CD4-positive, alpha-beta T cell (primary cell): ENCODE results near the gene MAPK11. TPM values are rescaled to one million over a fixed set of nuclear protein-coding genes. Genes with fewer than 3 reads are reported as not detected.

Experiments
- ATAC-seq: fragments of 200-7000 bp; cut with Tn5 transposase; one replicate; pipeline ENCODE4 v1.10.0; 2022; ENCODE audit warnings: mild to moderate bottlenecking; ENCODE audit not compliant: poor library complexity
- CTCF ChIA-PET: fragments of 350-600 bp; sonication (Branson Sonifier 250); formaldehyde crosslinking; loops from one replicate; lab custom pipeline; 2021; ENCODE audit warnings: antibody characterized with exemption, inconsistent platforms; lab: Charles Lee
- POLR2A ChIA-PET: fragments of 350-600 bp; sonication (Branson Sonifier 250); formaldehyde crosslinking; loops from one replicate; lab custom pipeline; 2021; ENCODE audit warnings: antibody characterized with exemption, inconsistent platforms; lab: Charles Lee
- DNase-seq, 14 experiments: peaks; one replicate each; pipeline ENCODE4 v3.0.0-alpha.2; 2013 to 2020; ENCODE audit warnings: mixed read lengths in 2 of 14
- H3K27ac ChIP-seq, 2 donors: one replicate each; pipeline versions ENCODE4 v1.5.1 to v1.7.0; 2013; ENCODE audit warnings: low read length in 2 of 2, low read depth in 1 of 2, mild to moderate bottlenecking in 1 of 2
- H3K27me3 ChIP-seq, 2 experiments: 1 replicate in 1 of 2; 2 replicates in 1 of 2; pipeline versions ENCODE4 v1.6.1 to v1.7.0; 2013; ENCODE audit warnings: low read length in 2 of 2, control low read depth in 1 of 2, mild to moderate bottlenecking in 1 of 2, moderate library complexity in 1 of 2; ENCODE audit not compliant: insufficient read depth in 2 of 2, control insufficient read depth in 1 of 2
- H3K36me3 ChIP-seq: one replicate; pipeline ENCODE4 v1.6.1; 2013; ENCODE audit warnings: low read length, control low read depth; ENCODE audit not compliant: insufficient read depth
- H3K4me1 ChIP-seq: one replicate; pipeline ENCODE4 v1.6.1; 2013; ENCODE audit warnings: low read length, control low read depth; ENCODE audit not compliant: insufficient read depth
- H3K4me3 ChIP-seq: one replicate; pipeline ENCODE4 v1.5.1; 2013; ENCODE audit warnings: mild to moderate bottlenecking, low read length, moderate library complexity
- H3K9me3 ChIP-seq, 2 experiments: 1 replicate in 1 of 2; 2 replicates in 1 of 2; pipeline versions ENCODE4 v1.6.1 to v1.7.0; 2013; ENCODE audit warnings: low read length in 2 of 2, mild to moderate bottlenecking in 2 of 2, control low read depth in 1 of 2, moderate library complexity in 1 of 2; ENCODE audit not compliant: control insufficient read depth in 1 of 2, insufficient read depth in 1 of 2
- H3K27ac Mint-ChIP-seq: one replicate; pipeline ENCODE4 v1.8.0; 2020; ENCODE audit warnings: mixed read lengths
- H3K27me3 Mint-ChIP-seq: one replicate; pipeline ENCODE4 v1.8.0; 2021; ENCODE audit warnings: mixed read lengths
- H3K36me3 Mint-ChIP-seq: one replicate; pipeline ENCODE4 v1.8.0; 2021; ENCODE audit warnings: low read depth, mixed read lengths
- H3K4me1 Mint-ChIP-seq: one replicate; pipeline ENCODE4 v1.8.0; 2021; ENCODE audit warnings: low read depth, mixed read lengths
- H3K4me3 Mint-ChIP-seq: one replicate; pipeline ENCODE4 v1.8.0; 2020; ENCODE audit warnings: mild to moderate bottlenecking, mixed read lengths
- H3K9me3 Mint-ChIP-seq: one replicate; pipeline ENCODE4 v1.8.0; 2020; ENCODE audit warnings: mixed read lengths
- CTCF ChIP-seq: fragments of 200-600 bp; IDR thresholded peaks from one replicate; pipeline ENCODE4 v1.8.0; 2022; ENCODE audit warnings: antibody characterized with exemption, mild to moderate bottlenecking
- intact Hi-C, 2 experiments: fragments of 100-400 bp; cut with DNase I in 1 of 2; cut with micrococcal nuclease in 1 of 2; formaldehyde crosslinking; loops; one replicate each; pipeline versions ENCODE4 v1.15.1 to v1.9.0; 2023 to 2025; cut with DNase I, micrococcal nuclease
- polyA plus RNA-seq, 2 donors: library from polyadenylated mRNA; unstranded; fragments of 120-200 nt; gene quantifications; one replicate each; pipeline ENCODE4 v1.2.1, GENCODE V29; 2013
- total RNA-seq, 174 experiments: library from RNA in 2 of 174; stranded (reverse) in 2 of 174; gene quantifications; one replicate each; pipeline ENCODE4 v1.2.3 and lab custom pipeline; 2021 to 2026

Gene MAPK11
- total RNA-seq (1 to 10 TPM; 4.2 to 4.9 TPM), total RNA-seq (lab: John Stamatoyannopoulos, UW) (2.6 to 34.4 (median 11.5) reads per million in 172 experiments)
- 4.0 TPM for polyA plus RNA-seq (2013, experiment 1 of 2)
- 10.8 TPM for polyA plus RNA-seq (2013, experiment 2 of 2)

- Mint-ChIP-seq H3K9me3 (no peaks in the 10 kb centered on the region), H3K27me3 (peaks cover 3% of the 10 kb centered on the region), H3K4me1 (peaks cover 22% of the 10 kb centered on the region), H3K36me3 (no peaks in the 10 kb centered on the region), H3K4me3 (peak within 1 kb of the TSS; percentile 78), H3K27ac (no peak within 1 kb of the TSS)
- intact Hi-C loops, result loop anchor here (2.0 to 10.0 kb wide), 3 partner anchors 17 to 345 kb away; partner anchors contain the start of gene PPP6R2 (in 1 of the 2)
- ATAC-seq (peak; percentile 52), DNase-seq (peak; percentile 46 to 90 (median 70))
- H3K36me3 ChIP-seq, result no peaks in the 10 kb centered on the region
- CTCF ChIA-PET, result interaction anchor here (2.1 kb wide), 1 partner anchor 72 kb away, joined by 6 read pairs; the partner anchor contains the start of gene PPP6R2
- no peak within 1 kb of the TSS for H3K27ac ChIP-seq
- no peaks in the 10 kb centered on the region for H3K27me3 ChIP-seq
- H3K4me3 ChIP-seq, result peak within 1 kb of the TSS; percentile 52
- POLR2A ChIA-PET, result interaction anchor here (0.6 to 1.6 kb wide), 2 partner anchors 19 to 350 kb away, joined by 3 to 5 read pairs; partner anchors contain the start of gene HDAC10
- peaks cover 46% of the 10 kb centered on the region for H3K4me1 ChIP-seq
- no peak for TF ChIP-seq CTCF
- peaks cover 0 to 10% of the 10 kb centered on the region in 2 experiments for H3K9me3 ChIP-seq
Measured at GRCh38 chr22:50269970-50270665, at the start of gene MAPK11. TSS of gene MAPK11 (minus strand) at chr22:50270380. CDS start at chr22:50270292, 88 bp downstream.

- ChIA-PET POLR2A (interaction anchor here (0.6 kb wide), 1 partner anchor 64 kb away, joined by 3 read pairs; no protein-coding TSS in a partner anchor), CTCF (no interaction called here)
- Histone ChIP-seq H3K36me3 (no peaks in the 10 kb centered on the region), H3K27ac (no peak overlapping the region), H3K9me3 (no peaks in the 10 kb centered on the region), H3K4me3 (no peak overlapping the region), H3K27me3 (no peaks in the 10 kb centered on the region), H3K4me1 (peaks cover 10% of the 10 kb centered on the region)
- no peak overlapping the region for H3K4me3 Mint-ChIP-seq
- H3K4me1 Mint-ChIP-seq, result peaks cover 7% of the 10 kb centered on the region
- no peak for TF ChIP-seq CTCF
- intact Hi-C loops, result no loop called here
- no peaks in the 10 kb centered on the region for H3K27me3 Mint-ChIP-seq
- no peak overlapping the region for H3K27ac Mint-ChIP-seq
- DNase-seq (no peak), ATAC-seq (no peak)
- H3K36me3 Mint-ChIP-seq, result no peaks in the 10 kb centered on the region
- H3K9me3 Mint-ChIP-seq, result no peaks in the 10 kb centered on the region
Measured at GRCh38 chr22:50319503-50319951, 49.3 kb upstream of the MAPK11 start.

- ATAC-seq, result no peak
- POLR2A ChIA-PET, result interaction anchor here (0.6 kb wide), 1 partner anchor 63 kb away, joined by 3 read pairs; no protein-coding TSS in a partner anchor
Measured at GRCh38 chr22:50318698-50319411, 48.7 kb upstream of the MAPK11 start.

More at GRCh38 chr22:50318698-50319411, 48.7 kb upstream of the MAPK11 start:
- no peak overlapping the region for H3K27ac Mint-ChIP-seq
- H3K9me3 Mint-ChIP-seq, result no peaks in the 10 kb centered on the region
- H3K36me3 ChIP-seq, result no peaks in the 10 kb centered on the region
- peaks cover 16% of the 10 kb centered on the region for H3K4me1 ChIP-seq
- TF ChIP-seq CTCF, result no peak
- peaks cover 13% of the 10 kb centered on the region for H3K4me1 Mint-ChIP-seq
- DNase-seq, result no peak
- H3K9me3 ChIP-seq, result no peaks in the 10 kb centered on the region
- no peak overlapping the region for H3K4me3 ChIP-seq
- no peaks in the 10 kb centered on the region for H3K36me3 Mint-ChIP-seq
- H3K27me3 ChIP-seq, result no peaks in the 10 kb centered on the region
- CTCF ChIA-PET, result no interaction called here
- H3K27ac ChIP-seq, result no peak overlapping the region
- intact Hi-C loops, result no loop called here
- H3K4me3 Mint-ChIP-seq, result no peak overlapping the region
- H3K27me3 Mint-ChIP-seq, result no peaks in the 10 kb centered on the region
